ACHN (cell line): ENCODE data around the gene EFNA1.

ENCODE experiments used
- DNase-seq: peaks from one replicate; pipeline ENCODE4 v3.0.0-alpha.2; 2015
- in situ Hi-C: cut with HindIII; loops from 2 replicates; pipeline ENCODE4 v1.10.0; 2017; ENCODE audit warnings: low sequenced_read_pairs, low pct_ligation_motif_present, low pct_unique_long_range_greater_than_20kb

The EFNA1 gene

GRCh38 chr1:155168456-155169210 is 41.0 kb downstream of the EFNA1 start:
- in situ Hi-C loops = no loop called here
- DNase-seq = no peak

- no peak for DNase-seq
- in situ Hi-C loops = no loop called here
Observed at GRCh38 chr1:155169541-155169940, 41.9 kb downstream of the EFNA1 start.

- DNase-seq = no peak
- in situ Hi-C loops = no loop called here
Observed at GRCh38 chr1:155170101-155170785, 42.6 kb downstream of the EFNA1 start.

- no peak for DNase-seq
- in situ Hi-C loops = no loop called here
Observed at GRCh38 chr1:155170806-155171205, 43.1 kb downstream of the EFNA1 start.

GRCh38 chr1:155171836-155172731 is 44.4 kb downstream of the EFNA1 start:
- in situ Hi-C loops = no loop called here
- no peak for DNase-seq

GRCh38 chr1:155172732-155173477 is 45.2 kb downstream of the EFNA1 start, which contains the start of gene KRTCAP2:
Gene KRTCAP2 (minus strand): TSS chr1:155173304. CDS start chr1:155173224, 80 bp downstream.
- DNase-seq = peak; percentile 97
- in situ Hi-C loops = no loop called here

GRCh38 chr1:155173478-155174323 is 46.0 kb downstream of the EFNA1 start, which contains the start of gene TRIM46:
Gene TRIM46 (plus strand): TSS chr1:155173849. CDS start chr1:155173967, 118 bp downstream.
- in situ Hi-C loops = no loop called here

GRCh38 chr1:155174324-155175280 is 46.9 kb downstream of the EFNA1 start:
- no peak for DNase-seq
- in situ Hi-C loops = no loop called here

More at GRCh38 chr1:155173478-155174323, 46.0 kb downstream of the EFNA1 start, which contains the start of gene TRIM46:
- DNase-seq = peak; percentile 75

GRCh38 chr1:155175281-155175926 is 47.7 kb downstream of the EFNA1 start:
- DNase-seq = no peak
- in situ Hi-C loops = no loop called here

- DNase-seq = peak; percentile 26
Observed at GRCh38 chr1:155175927-155176371, 48.3 kb downstream of the EFNA1 start.

GRCh38 chr1:155176544-155177071 is 48.9 kb downstream of the EFNA1 start:
- peak; percentile 82 for DNase-seq
- in situ Hi-C loops = no loop called here

More at GRCh38 chr1:155175927-155176371, 48.3 kb downstream of the EFNA1 start:
- in situ Hi-C loops = no loop called here

- in situ Hi-C loops = no loop called here
Observed at GRCh38 chr1:155177192-155177917, 49.7 kb downstream of the EFNA1 start.

GRCh38 chr1:155177918-155178281 is 50.2 kb downstream of the EFNA1 start:
- no peak for DNase-seq
- in situ Hi-C loops = no loop called here

More at GRCh38 chr1:155177192-155177917, 49.7 kb downstream of the EFNA1 start:
- DNase-seq = no peak

GRCh38 chr1:155178441-155179111 is 50.9 kb downstream of the EFNA1 start:
- DNase-seq = no peak
- in situ Hi-C loops = no loop called here
